Mesendoderm (in vitro differentiated cells): ENCODE results near the gene USH1G.
"Not testable (repeated sequence)": the region's sequence is repeated elsewhere in the genome, so short reads cannot be mapped to it uniquely, and the experiment has no call there.

Experiments
- DNase-seq: peaks from one replicate; pipeline ENCODE4 v3.0.0; 2013
- H2AK5ac ChIP-seq: 2 replicates; pipeline ENCODE4 v1.6.1; 2013; ENCODE audit warnings: low read length, inconsistent platforms
- H2BK120ac ChIP-seq: 2 replicates; pipeline ENCODE4 v1.6.1; 2013; ENCODE audit warnings: low read depth, mild to moderate bottlenecking, low read length, moderate library complexity, mixed read lengths
- H2BK15ac ChIP-seq: replicated peaks from 2 replicates; pipeline ENCODE4 v1.6.1; 2013; ENCODE audit warnings: low read depth, mild to moderate bottlenecking, moderate library complexity
- H2BK5ac ChIP-seq: 2 replicates; pipeline ENCODE4 v1.6.1; 2013; ENCODE audit warnings: low read length, inconsistent platforms
- H3K18ac ChIP-seq: 2 replicates; pipeline ENCODE4 v1.6.1; 2013; ENCODE audit warnings: mild to moderate bottlenecking, low read length, mixed read lengths
- H3K23ac ChIP-seq: one replicate; pipeline ENCODE4 v1.6.1; 2013; ENCODE audit warnings: low read length
- H3K27ac ChIP-seq: 2 replicates; pipeline ENCODE4 v1.5.1; 2013; ENCODE audit warnings: low read depth, mild to moderate bottlenecking, inconsistent platforms, low read length, moderate library complexity
- H3K27me3 ChIP-seq: 2 replicates; pipeline ENCODE4 v1.6.1; 2013; ENCODE audit warnings: low read length, control low read depth, mild to moderate bottlenecking, inconsistent platforms; ENCODE audit not compliant: insufficient read depth, poor library complexity
- H3K36me3 ChIP-seq: 2 replicates; pipeline ENCODE4 v1.6.1; 2013; ENCODE audit warnings: low read length, inconsistent platforms; ENCODE audit not compliant: control insufficient read depth, insufficient read depth
- H3K4ac ChIP-seq: one replicate; pipeline ENCODE4 v1.6.1; 2013; ENCODE audit warnings: low read depth, mild to moderate bottlenecking, low read length, moderate library complexity
- H3K4me1 ChIP-seq: 2 replicates; pipeline ENCODE4 v1.6.1; 2013; ENCODE audit warnings: low read depth, low read length, inconsistent platforms; ENCODE audit not compliant: control insufficient read depth
- H3K4me2 ChIP-seq: 2 replicates; pipeline ENCODE4 v1.6.1; 2013; ENCODE audit warnings: low read length
- H3K4me3 ChIP-seq: 2 replicates; pipeline ENCODE4 v1.5.1; 2013; ENCODE audit warnings: mild to moderate bottlenecking, low read length
- H3K56ac ChIP-seq: one replicate; pipeline ENCODE4 v1.6.1; 2013; ENCODE audit warnings: low read length
- H3K79me1 ChIP-seq: 2 replicates; pipeline ENCODE4 v1.6.1; 2013; ENCODE audit warnings: low read length, inconsistent platforms
- H3K79me2 ChIP-seq: 2 replicates; pipeline ENCODE4 v1.6.1; 2013; ENCODE audit warnings: mild to moderate bottlenecking, low read length; ENCODE audit not compliant: control insufficient read depth, insufficient read depth
- H3K9ac ChIP-seq: 2 replicates; pipeline ENCODE4 v1.6.1; 2013; ENCODE audit warnings: low read length, inconsistent platforms
- H4K5ac ChIP-seq: one replicate; pipeline ENCODE4 v1.6.1; 2013; ENCODE audit warnings: low read length
- H4K8ac ChIP-seq: one replicate; pipeline ENCODE4 v1.6.1; 2013; ENCODE audit warnings: low read depth, mild to moderate bottlenecking, control low read depth, low read length, moderate library complexity
- WGBS: extraction: QIAGEN DNeasy Blood & Tissue Kit; methylation state at CpG from one replicate; pipeline ENCODE4 v1.1.7; 2013; ENCODE audit warnings: low lambda C conversion rate, missing lambda C conversion rate; ENCODE audit not compliant: insufficient coverage; ENCODE audit errors: extremely low coverage; 5-methylcytosine and 5-hydroxymethylcytosine counted together

The USH1G gene

GRCh38 chr17:74969501-74969900, 46.4 kb upstream of the USH1G start:
- H2AK5ac ChIP-seq, H4K5ac ChIP-seq, H2BK5ac ChIP-seq, H2BK15ac ChIP-seq, H3K18ac ChIP-seq, H3K79me2 ChIP-seq, H3K4me3 ChIP-seq, H3K27me3 ChIP-seq, H3K9ac ChIP-seq, H3K56ac ChIP-seq, H3K4me2 ChIP-seq, H3K36me3 ChIP-seq, H3K79me1 ChIP-seq, H3K27ac ChIP-seq, H4K8ac ChIP-seq, H2BK120ac ChIP-seq, H3K4ac ChIP-seq, DNase-seq, H3K4me1 ChIP-seq, H3K23ac ChIP-seq: not testable (repeated sequence)
- no CpG with 5 or more reads among the region's 5 CpGs for WGBS

- H3K36me3 ChIP-seq, result no peaks in the 10 kb centered on the region
- no peaks in the 10 kb centered on the region for H3K79me1 ChIP-seq
- no peaks in the 10 kb centered on the region for H3K79me2 ChIP-seq
- H3K4me2 ChIP-seq, result no peak overlapping the region
- H4K5ac ChIP-seq, result no peak overlapping the region
- no peak overlapping the region for H2BK5ac ChIP-seq
- peak overlapping the region; percentile 49 for H3K56ac ChIP-seq
- H3K9ac ChIP-seq, result no peak overlapping the region
- H2BK120ac ChIP-seq, result no peak overlapping the region
- no peak overlapping the region for H3K4me3 ChIP-seq
- no peak overlapping the region for H3K18ac ChIP-seq
- H3K27me3 ChIP-seq, result peaks cover 6% of the 10 kb centered on the region
- H2AK5ac ChIP-seq, result no peak overlapping the region
- peaks cover 3% of the 10 kb centered on the region for H3K4me1 ChIP-seq
- no peak for DNase-seq
- no peak overlapping the region for H3K27ac ChIP-seq
- H2BK15ac ChIP-seq, result no peak overlapping the region
- H4K8ac ChIP-seq, result no peak overlapping the region
- no peak overlapping the region for H3K23ac ChIP-seq
- no CpG with 5 or more reads among the region's 5 CpGs for WGBS
- no peak overlapping the region for H3K4ac ChIP-seq
These were observed 45.3 kb upstream of the USH1G start for GRCh38 chr17:74968361-74968780.

- Histone ChIP-seq H3K27ac (no peak overlapping the region), H3K9ac (no peak overlapping the region), H2AK5ac (no peak overlapping the region), H3K27me3 (no peaks in the 10 kb centered on the region), H4K5ac (no peak overlapping the region), H4K8ac (no peak overlapping the region), H3K4me2 (no peak overlapping the region), H3K36me3 (no peaks in the 10 kb centered on the region), H3K4me1 (peaks cover 3% of the 10 kb centered on the region), H3K56ac (no peak overlapping the region), H2BK5ac (no peak overlapping the region), H3K18ac (no peak overlapping the region), H3K4me3 (no peak overlapping the region), H3K79me2 (no peaks in the 10 kb centered on the region), H3K4ac (no peak overlapping the region), H3K23ac (no peak overlapping the region), H2BK120ac (no peak overlapping the region), H3K79me1 (no peaks in the 10 kb centered on the region), H2BK15ac (no peak overlapping the region)
- WGBS, result no CpG with 5 or more reads among the region's 14 CpGs
- no peak for DNase-seq
These were observed 42.0 kb upstream of the USH1G start for GRCh38 chr17:74964988-74965622.

- Histone ChIP-seq H2BK120ac (no peak overlapping the region), H3K4ac (no peak overlapping the region), H3K27me3 (no peaks in the 10 kb centered on the region), H3K4me2 (no peak overlapping the region), H2BK5ac (no peak overlapping the region), H3K27ac (no peak overlapping the region), H3K79me1 (no peaks in the 10 kb centered on the region), H2AK5ac (no peak overlapping the region), H4K8ac (no peak overlapping the region), H3K56ac (no peak overlapping the region), H3K36me3 (no peaks in the 10 kb centered on the region), H3K23ac (no peak overlapping the region), H3K18ac (no peak overlapping the region), H2BK15ac (no peak overlapping the region), H3K4me3 (no peak overlapping the region), H3K4me1 (peaks cover 3% of the 10 kb centered on the region), H3K79me2 (no peaks in the 10 kb centered on the region), H4K5ac (no peak overlapping the region), H3K9ac (no peak overlapping the region)
- no CpG with 5 or more reads among the region's 12 CpGs for WGBS
- no peak for DNase-seq
These were observed 41.2 kb upstream of the USH1G start for GRCh38 chr17:74964246-74964761.

GRCh38 chr17:74963656-74964055, 40.6 kb upstream of the USH1G start:
- no peaks in the 10 kb centered on the region for H3K27me3 ChIP-seq
- H2AK5ac ChIP-seq, result no peak overlapping the region
- peaks cover 3% of the 10 kb centered on the region for H3K4me1 ChIP-seq
- H3K4ac ChIP-seq, result no peak overlapping the region
- H3K27ac ChIP-seq, result no peak overlapping the region
- no peak overlapping the region for H3K56ac ChIP-seq
- H3K9ac ChIP-seq, result no peak overlapping the region
- H4K8ac ChIP-seq, result no peak overlapping the region
- peak; percentile 23 for DNase-seq
- no peaks in the 10 kb centered on the region for H3K79me2 ChIP-seq
- WGBS, result no CpG with 5 or more reads among the region's 12 CpGs
- no peak overlapping the region for H2BK120ac ChIP-seq
- H3K23ac ChIP-seq, result no peak overlapping the region
- H2BK15ac ChIP-seq, result no peak overlapping the region
- no peak overlapping the region for H3K4me2 ChIP-seq
- no peaks in the 10 kb centered on the region for H3K79me1 ChIP-seq
- H2BK5ac ChIP-seq, result no peak overlapping the region
- H3K18ac ChIP-seq, result no peak overlapping the region
- no peak overlapping the region for H4K5ac ChIP-seq
- H3K4me3 ChIP-seq, result no peak overlapping the region
- H3K36me3 ChIP-seq, result no peaks in the 10 kb centered on the region
